HG03432 (cell line): ENCODE measurements around the gene OSGIN1.
A peak's percentile ranks its signal among the peaks of the same experiment; 100 is the strongest.
"Not testable (repeated sequence)": the region's sequence is repeated elsewhere in the genome, so short reads cannot be mapped to it uniquely, and the experiment has no call there.

Experiments
- ATAC-seq: cut with Tn5 transposase; IDR thresholded peaks from one replicate; pipeline ENCODE4 v1.9.1; 2021; ENCODE audit warnings: mild to moderate bottlenecking, moderate library complexity; ENCODE audit not compliant: unreplicated experiment

OSGIN1 gene

DNA sequence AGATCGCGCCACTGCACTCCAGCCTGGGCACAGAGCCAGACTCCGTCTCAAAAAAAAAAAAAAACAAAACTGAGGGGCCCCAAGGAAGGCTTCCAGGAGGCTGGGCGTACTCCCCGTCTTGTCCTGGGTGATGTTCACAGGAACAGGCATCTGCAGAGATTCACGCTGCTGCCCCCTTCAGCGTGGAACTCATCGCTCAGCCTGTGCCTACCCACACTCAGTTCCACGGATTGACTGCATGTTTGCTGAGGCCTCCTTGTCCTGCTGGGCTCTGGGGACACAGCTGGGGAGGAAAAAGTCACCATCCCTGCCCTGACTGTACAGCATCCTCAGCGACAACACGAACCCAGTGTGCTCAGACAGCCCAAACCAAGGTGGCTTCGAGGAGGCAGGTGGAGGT lies 12.9 kb upstream of the OSGIN1 start:
- ATAC-seq, result no peak

- no peak for ATAC-seq
Measured at GRCh38 chr16:83940630-83941378, 12.2 kb upstream of the OSGIN1 start.

DNA sequence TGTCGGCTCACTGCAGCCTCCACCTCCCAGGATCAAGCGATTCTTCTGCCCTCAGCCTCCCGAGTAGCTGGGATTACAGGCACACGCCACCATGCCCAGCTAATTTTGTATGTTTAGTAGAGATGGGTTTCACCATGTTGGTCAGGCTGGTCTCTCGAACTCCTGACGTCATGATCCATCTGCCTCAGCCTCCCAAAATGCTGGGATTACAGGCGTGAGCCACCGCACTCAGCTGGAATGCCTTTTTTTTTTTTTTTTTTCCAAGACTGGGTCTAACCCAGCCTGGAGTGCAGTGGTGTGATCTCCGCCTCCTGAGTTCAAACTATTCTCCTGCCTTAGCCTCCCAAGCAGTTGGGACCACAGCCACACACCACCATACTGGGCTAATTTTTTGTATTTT lies 11.5 kb upstream of the OSGIN1 start:
- ATAC-seq, result not testable (repeated sequence)

DNA sequence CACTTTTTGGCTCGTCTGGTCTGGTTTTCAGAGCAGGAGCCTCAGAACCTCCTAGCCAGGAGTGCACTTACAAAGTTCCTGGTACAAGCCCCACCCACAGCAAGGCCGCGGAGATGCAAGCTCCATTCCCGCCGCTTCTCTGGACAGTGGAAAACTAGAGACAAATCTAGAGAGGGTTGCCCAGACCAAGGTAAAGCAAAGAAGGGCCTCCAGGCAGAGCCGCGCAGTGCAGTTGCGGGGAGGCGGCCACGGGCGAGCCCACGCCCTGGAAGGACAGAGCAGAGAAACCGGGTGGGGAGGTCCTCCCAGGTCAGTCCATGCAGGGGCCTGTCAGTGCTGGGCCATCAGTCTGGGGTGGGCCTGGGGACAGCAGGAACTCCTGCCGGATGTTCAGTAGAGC lies 11.0 kb upstream of the OSGIN1 start:
- ATAC-seq, result no peak

DNA sequence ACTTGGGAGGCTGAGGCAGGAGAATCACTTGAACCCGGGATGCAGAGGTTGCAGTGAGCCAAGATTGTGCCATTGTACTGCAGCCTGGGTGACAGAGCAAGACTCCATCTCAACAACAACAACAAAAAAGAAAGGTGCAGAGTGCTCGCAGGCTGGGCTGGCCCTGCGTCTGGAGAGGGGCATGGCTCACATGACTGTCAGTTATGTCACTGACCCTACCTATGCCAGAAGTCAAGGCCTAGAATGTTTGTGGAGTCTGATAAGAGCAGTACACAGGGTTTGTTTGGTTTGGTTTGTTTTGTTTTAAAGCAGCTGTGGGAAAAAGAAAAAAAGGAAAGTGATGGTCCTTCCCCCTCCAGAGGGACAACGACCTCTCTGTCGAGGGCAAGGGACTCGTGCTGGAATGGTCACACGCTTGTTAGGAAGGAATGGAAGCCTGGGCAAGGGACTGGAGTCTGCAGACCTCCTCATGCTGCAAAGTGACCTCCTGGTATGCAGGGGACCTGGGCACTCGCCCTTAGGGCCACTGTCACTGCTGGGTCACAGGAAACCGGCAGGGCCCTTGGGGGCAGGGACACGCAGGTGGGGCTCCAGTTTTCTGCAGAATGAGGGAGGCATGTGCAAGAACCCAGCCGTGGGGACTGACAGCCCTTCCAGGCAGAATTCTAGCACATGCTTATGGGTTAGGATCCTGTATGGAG lies 10.1 kb upstream of the OSGIN1 start:
- no peak for ATAC-seq

GRCh38 chr16:83943516-83944050 lies 9.5 kb upstream of the OSGIN1 start:
- no peak for ATAC-seq

DNA sequence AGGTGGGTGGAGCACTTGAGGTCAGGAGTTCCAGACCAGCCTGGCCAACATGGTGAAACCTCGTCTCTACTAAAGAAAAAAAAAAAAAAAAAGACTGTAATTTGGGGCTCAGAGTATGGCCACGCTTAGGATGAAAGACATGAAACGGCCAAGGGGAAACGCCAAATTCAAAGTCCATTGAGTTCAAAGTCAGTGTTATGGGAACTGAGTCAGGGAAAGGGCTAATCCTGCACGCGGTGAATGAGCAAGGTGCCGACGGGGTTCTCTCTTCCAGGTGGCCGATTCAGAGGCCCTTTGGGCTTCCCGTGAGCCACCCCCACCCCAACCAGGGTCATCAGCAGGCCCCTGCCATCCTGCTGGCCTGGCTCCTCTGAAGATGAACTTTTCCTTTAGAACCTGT lies 7.5 kb upstream of the OSGIN1 start:
- no peak for ATAC-seq

GRCh38 chr16:83946154-83946780 lies 6.8 kb upstream of the OSGIN1 start:
- no peak for ATAC-seq

- no peak for ATAC-seq
Measured at GRCh38 chr16:83946781-83947566, 6.1 kb upstream of the OSGIN1 start.

DNA sequence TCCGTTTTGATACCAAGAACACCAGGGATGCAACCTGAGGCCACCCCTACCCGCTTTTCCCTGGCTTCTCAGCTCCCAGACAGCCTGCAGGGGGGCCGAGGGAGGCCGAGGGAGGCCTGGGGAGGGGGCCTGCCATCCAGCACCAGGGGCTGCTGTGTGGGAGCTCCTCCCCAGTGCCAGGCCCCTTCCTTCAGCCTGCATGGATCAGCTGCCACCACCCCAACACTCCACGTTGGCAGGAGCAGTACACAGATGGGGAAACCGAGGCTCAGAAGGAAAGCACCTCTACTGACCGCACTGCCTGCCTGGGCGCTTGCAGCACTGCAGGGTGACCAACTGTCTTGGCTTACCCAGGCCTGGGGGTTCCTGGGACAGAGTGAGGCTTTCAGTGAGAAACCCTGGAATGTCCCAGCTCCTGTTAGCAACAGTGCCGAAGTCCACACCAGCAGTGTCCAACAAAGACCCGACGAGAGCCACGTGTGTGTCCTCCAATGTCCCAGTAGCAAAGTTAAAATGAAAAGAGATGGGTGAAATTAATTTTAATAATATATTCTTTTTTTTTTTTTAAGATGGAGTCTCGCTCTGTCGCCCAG lies 5.3 kb upstream of the OSGIN1 start:
- no peak for ATAC-seq

DNA sequence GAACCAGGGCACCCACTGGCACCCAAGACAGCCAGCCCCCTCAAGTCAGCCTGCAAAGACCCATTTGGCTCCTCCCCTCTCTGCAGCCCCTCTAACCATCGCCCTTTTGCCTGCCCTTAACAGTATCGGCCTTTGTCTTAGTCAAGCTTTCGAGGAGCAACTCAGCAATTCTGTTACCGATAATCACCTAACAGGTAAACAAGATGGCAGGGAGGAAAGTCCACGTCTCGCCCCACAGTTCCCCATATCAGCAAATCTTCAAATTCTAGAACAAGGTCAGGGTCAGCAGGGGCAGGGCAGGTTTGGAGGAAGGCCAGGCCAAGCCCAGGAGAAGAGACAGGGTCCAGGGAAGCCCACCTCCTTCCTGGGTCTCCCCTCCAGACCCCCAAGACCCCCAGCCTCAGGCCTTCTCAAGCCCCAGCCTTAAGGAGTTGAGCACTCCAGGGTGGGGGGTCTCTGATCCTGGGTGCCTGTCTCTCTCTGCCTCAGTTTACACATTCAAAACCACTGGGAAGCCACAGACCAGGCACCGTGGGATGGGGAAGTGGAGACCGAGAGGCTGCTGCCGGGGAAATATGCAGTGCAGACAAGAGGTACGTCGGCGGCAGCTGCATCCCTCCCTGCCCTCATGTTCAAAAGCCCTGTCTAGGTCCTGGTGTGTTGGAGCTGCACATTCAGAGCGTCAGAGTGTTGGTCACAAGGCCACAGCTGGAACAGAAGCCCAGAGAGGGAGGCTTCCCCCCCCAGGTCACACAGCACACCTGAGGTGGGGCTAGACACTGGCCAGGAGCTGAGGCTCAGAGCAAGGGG lies 3.9 kb upstream of the OSGIN1 start:
- no peak for ATAC-seq

DNA sequence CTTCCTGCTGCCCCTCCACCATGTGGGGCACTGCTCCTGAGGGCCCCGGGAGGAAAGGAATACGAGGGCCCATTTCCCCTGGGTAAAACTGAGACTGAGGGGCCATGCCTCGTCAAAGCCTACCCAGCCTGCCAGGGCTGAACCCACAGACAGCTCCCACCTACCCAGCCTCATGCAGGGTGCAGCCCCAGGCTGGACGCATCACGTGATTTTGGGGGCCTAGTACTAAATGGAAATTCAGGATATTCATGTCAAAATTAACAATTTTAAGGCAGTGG lies 3.4 kb upstream of the OSGIN1 start:
- ATAC-seq, result no peak

GRCh38 chr16:83950862-83951399 lies 2.1 kb upstream of the OSGIN1 start:
- ATAC-seq, result not testable (repeated sequence)

DNA sequence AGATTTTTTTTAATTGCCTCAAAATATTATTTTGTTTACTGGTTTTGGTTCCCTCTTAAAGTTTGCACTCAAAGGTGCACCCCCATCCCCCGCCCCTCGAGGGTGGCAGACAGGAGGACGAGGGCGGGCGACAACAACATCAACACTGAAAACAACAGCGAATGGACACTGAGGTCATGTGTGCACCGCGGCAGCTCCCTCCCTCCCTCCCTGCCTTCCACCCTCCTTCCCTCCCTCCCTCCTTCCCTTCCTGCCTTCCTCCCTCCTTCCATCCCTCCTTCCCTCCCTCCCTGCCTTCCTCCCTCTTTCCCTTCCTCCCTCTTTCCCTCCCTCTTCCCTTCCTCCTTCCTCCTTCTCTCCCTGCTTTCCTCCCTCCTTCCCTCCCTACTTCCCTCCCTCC lies 1.5 kb upstream of the OSGIN1 start:
- no peak for ATAC-seq

- no peak for ATAC-seq
Measured at GRCh38 chr16:83952587-83952939, 477 bp upstream of the OSGIN1 start.

- ATAC-seq, result peak; percentile 37
Measured at GRCh38 chr16:83953796-83954576, 946 bp downstream of the OSGIN1 start.

- ATAC-seq, result no peak
Measured at GRCh38 chr16:83954577-83955016, 1.6 kb downstream of the OSGIN1 start.

- ATAC-seq, result no peak
Measured at GRCh38 chr16:83955218-83956130, 2.4 kb downstream of the OSGIN1 start.
